ENCODE measurements around the gene GALNT12. TPM values are rescaled to one million over a fixed set of nuclear protein-coding genes. Genes with fewer than 3 reads are reported as not detected.

Gene GALNT12
- total RNA-seq, 1 experiment from 2014 or later, result 3.3 TPM

DNA sequence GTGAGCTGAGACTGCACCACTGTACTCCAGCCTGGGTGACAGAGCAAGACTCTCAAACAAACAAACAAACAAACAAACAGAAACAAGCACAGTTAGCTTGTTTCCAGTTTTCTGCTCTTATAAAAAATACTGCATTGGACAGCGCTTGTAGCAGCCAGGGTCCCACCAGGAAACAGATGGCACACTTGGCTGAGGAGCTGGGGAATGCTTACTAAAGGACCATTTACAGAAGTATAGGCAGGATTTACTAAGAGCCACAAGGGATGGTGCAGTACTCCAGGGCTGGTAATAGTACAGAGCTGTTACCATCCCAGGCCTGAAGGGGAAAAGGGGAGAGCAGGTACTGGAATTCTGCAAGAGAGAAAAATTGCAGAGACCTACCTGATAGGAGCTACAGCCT, 5.9 kb upstream of the GALNT12 start:
- no TSS peak for BruUV-seq (replicated peaks)
- H3K36me3 ChIP-seq (ENCODE audit: control insufficient read depth, insufficient read depth, low read length), result no peaks in the 10 kb centered on the region
- no peak for ATAC-seq
- peaks cover 2% of the 10 kb centered on the region; the same call in 1 of the 2 replicates for H3K27me3 ChIP-seq (ENCODE audit: control insufficient read depth, insufficient read depth, low read length)
- H3K4me3 ChIP-seq (ENCODE audit: low read depth in 2 of 2, low read length in 2 of 2), result no peak overlapping the region
- no peak for DNase-seq (ENCODE audit: low read depth, low spot score)
- H3K27ac ChIP-seq (ENCODE audit: low read length), result no peak overlapping the region
- TF ChIP-seq SIN3A (IDR thresholded peaks at IDR 0.05; ENCODE audit: borderline replicate concordance, insufficient read depth, low read depth, low read length) (no peak), TCF7L2 (IDR thresholded peaks at IDR 0.05; ENCODE audit: low read depth, low read length) (no peak), POLR2AphosphoS5 (IDR thresholded peaks at IDR 0.05; ENCODE audit: low read depth, low read length) (no peak)
- TF ChIP-seq, protein P1, sequence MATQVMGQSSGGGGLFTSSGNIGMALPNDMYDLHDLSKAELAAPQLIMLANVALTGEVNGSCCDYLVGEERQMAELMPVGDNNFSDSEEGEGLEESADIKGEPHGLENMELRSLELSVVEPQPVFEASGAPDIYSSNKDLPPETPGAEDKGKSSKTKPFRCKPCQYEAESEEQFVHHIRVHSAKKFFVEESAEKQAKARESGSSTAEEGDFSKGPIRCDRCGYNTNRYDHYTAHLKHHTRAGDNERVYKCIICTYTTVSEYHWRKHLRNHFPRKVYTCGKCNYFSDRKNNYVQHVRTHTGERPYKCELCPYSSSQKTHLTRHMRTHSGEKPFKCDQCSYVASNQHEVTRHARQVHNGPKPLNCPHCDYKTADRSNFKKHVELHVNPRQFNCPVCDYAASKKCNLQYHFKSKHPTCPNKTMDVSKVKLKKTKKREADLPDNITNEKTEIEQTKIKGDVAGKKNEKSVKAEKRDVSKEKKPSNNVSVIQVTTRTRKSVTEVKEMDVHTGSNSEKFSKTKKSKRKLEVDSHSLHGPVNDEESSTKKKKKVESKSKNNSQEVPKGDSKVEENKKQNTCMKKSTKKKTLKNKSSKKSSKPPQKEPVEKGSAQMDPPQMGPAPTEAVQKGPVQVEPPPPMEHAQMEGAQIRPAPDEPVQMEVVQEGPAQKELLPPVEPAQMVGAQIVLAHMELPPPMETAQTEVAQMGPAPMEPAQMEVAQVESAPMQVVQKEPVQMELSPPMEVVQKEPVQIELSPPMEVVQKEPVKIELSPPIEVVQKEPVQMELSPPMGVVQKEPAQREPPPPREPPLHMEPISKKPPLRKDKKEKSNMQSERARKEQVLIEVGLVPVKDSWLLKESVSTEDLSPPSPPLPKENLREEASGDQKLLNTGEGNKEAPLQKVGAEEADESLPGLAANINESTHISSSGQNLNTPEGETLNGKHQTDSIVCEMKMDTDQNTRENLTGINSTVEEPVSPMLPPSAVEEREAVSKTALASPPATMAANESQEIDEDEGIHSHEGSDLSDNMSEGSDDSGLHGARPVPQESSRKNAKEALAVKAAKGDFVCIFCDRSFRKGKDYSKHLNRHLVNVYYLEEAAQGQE (IDR thresholded peaks at IDR 0.05; ENCODE audit: insufficient read depth in 1 of 2, low read depth in 2 of 2, low read length in 1 of 2), result no peak
- TF ChIP-seq, protein P2, sequence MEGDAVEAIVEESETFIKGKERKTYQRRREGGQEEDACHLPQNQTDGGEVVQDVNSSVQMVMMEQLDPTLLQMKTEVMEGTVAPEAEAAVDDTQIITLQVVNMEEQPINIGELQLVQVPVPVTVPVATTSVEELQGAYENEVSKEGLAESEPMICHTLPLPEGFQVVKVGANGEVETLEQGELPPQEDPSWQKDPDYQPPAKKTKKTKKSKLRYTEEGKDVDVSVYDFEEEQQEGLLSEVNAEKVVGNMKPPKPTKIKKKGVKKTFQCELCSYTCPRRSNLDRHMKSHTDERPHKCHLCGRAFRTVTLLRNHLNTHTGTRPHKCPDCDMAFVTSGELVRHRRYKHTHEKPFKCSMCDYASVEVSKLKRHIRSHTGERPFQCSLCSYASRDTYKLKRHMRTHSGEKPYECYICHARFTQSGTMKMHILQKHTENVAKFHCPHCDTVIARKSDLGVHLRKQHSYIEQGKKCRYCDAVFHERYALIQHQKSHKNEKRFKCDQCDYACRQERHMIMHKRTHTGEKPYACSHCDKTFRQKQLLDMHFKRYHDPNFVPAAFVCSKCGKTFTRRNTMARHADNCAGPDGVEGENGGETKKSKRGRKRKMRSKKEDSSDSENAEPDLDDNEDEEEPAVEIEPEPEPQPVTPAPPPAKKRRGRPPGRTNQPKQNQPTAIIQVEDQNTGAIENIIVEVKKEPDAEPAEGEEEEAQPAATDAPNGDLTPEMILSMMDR (IDR thresholded peaks at IDR 0.05), result no peak
- CTCF ChIA-PET, result no interaction called here
- no peaks in the 10 kb centered on the region for H3K4me1 ChIP-seq (ENCODE audit: control insufficient read depth, insufficient read depth, low read length)
- POLR2A ChIA-PET, result no interaction called here
- no peaks in the 10 kb centered on the region for H3K9me3 ChIP-seq (ENCODE audit: control insufficient read depth, insufficient read depth, low read depth, low read length)
- in situ Hi-C loops (cut with HindIII; ENCODE audit: low pct_unique_long_range_greater_than_20kb, low sequenced_read_pairs) (no loop called here), intact Hi-C loops (cut with micrococcal nuclease; ENCODE audit: unreplicated experiment) (no loop called here)

DNA sequence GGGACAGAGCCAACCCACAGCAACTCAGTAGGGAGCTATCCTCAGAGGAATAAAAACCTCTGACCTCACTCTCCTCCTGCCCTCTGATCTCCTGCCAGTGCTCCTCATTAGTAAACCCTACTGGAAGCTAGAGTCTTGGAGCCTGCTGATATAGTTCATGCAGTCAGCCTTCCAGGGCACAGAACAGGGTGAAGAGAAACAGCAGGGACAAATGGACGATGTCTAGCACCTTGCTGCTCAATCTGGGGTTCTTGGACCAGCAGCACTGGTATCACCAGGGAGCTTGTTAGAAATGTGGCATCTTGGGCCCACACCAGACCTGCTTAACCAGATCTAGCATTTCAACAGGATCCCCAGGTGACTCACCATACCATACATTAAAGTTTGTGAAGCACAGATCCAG, 5.5 kb upstream of the GALNT12 start:
- intact Hi-C loops (cut with micrococcal nuclease; ENCODE audit: unreplicated experiment), result no loop called here
- no peak overlapping the region for H3K27ac ChIP-seq (ENCODE audit: low read length)

More for the DNA sequence above, 5.5 kb upstream of the GALNT12 start:
- ATAC-seq, result no peak
- H3K4me1 ChIP-seq (ENCODE audit: control insufficient read depth, insufficient read depth, low read length), result 0 out of 2 replicates have a peak, but pooled peaks cover under 1% of the 10 kb centered on the region
- no TSS peak for BruUV-seq (replicated peaks)
- H3K27me3 ChIP-seq (ENCODE audit: control insufficient read depth, insufficient read depth, low read length), result peaks cover 2% of the 10 kb centered on the region; the same call in 1 of the 2 replicates
- in situ Hi-C loops (cut with HindIII; ENCODE audit: low pct_unique_long_range_greater_than_20kb, low sequenced_read_pairs), result no loop called here
- TF ChIP-seq SIN3A (IDR thresholded peaks at IDR 0.05; ENCODE audit: borderline replicate concordance, insufficient read depth, low read depth, low read length) (no peak), POLR2AphosphoS5 (IDR thresholded peaks at IDR 0.05; ENCODE audit: low read depth, low read length) (no peak), TCF7L2 (IDR thresholded peaks at IDR 0.05; ENCODE audit: low read depth, low read length) (no peak)
- TF ChIP-seq, protein P2 (IDR thresholded peaks at IDR 0.05), result no peak
- TF ChIP-seq, protein P1 (IDR thresholded peaks at IDR 0.05; ENCODE audit: insufficient read depth in 1 of 2, low read depth in 2 of 2, low read length in 1 of 2), result no peak
- no peak for DNase-seq (ENCODE audit: low read depth, low spot score)
- H3K9me3 ChIP-seq (ENCODE audit: control insufficient read depth, insufficient read depth, low read depth, low read length), result no peaks in the 10 kb centered on the region
- ChIA-PET CTCF (no interaction called here), POLR2A (no interaction called here)
- H3K4me3 ChIP-seq (ENCODE audit: low read depth in 2 of 2, low read length in 2 of 2), result no peak overlapping the region
- H3K36me3 ChIP-seq (ENCODE audit: control insufficient read depth, insufficient read depth, low read length), result no peaks in the 10 kb centered on the region
